HG03520 (cell line): ENCODE data around the gene AKAP7.
"Not testable (repeated sequence)": the region's sequence is repeated elsewhere in the genome, so short reads cannot be mapped to it uniquely, and the experiment has no call there.

Source experiments
- ATAC-seq: cut with Tn5 transposase; IDR thresholded peaks from one replicate; pipeline ENCODE4 v1.9.1; 2021; ENCODE audit warnings: mild to moderate bottlenecking, moderate library complexity; ENCODE audit not compliant: unreplicated experiment

Gene AKAP7

DNA sequence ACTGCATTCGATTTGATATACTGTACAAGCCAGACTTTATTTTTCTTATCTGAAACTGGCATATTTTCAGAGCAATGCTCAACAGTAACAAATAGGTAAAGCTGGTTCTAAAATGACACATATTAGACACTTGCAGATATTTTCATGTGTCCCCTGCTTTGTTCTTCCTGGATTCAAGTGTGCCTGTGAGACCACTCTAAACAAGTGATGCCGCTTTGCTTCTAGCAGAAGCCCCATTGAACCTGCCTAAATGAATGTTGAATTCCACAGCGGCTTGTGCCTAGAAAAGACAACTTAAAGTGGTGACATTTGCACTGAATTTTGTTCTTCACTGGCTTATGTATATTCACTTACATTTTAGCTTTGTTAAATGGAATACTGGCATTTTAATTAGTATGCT, 115.7 kb downstream of the AKAP7 start:
- no peak for ATAC-seq

DNA sequence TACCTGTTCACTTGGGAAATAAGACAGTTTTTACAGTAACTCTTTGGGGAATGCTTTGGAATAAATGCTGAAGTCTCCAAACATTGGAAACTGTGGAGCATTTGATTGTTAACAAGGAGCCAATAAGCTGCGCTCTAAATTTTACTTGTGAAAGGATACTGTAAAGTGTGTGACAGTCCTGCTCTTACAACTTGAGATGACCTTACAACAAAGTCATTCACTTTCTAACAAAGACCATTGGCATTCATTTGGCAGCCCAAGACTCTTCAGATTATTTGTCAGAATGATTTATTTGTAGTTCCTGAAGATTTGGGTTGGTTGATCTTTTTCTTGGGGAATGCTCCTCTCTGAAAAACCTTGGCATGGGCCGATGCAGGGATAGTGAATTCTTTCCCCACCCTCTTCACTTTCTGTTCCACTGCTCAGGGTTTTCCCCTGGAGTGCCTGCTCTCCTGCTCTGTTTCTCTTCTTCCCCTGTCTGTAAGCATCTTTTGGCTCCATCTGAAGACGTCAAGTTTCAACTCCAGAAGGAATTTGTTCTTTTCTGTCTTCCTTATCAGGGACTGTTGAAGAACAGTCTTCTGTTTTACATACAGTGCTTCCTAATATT, 116.4 kb downstream of the AKAP7 start:
- ATAC-seq: no peak

DNA sequence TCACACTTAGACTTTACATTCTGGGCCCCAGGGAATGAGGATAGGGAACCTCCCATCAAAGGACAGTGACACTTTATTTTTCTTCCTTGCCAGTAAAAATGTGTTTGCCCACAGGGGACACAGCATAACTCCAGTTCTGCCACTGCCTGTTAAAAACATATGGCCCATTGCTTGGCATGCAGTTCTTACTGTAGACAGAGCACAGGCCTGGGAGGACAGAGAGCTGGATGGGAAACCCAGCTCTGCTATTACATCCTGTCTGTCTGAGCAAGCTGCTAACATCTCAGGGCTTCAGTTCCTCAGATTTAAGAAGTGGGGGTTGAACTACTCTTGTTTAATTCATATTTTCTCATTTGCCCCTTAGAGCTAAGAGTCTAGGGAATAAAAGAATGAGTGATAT, 120.2 kb downstream of the AKAP7 start:
- ATAC-seq: no peak

DNA sequence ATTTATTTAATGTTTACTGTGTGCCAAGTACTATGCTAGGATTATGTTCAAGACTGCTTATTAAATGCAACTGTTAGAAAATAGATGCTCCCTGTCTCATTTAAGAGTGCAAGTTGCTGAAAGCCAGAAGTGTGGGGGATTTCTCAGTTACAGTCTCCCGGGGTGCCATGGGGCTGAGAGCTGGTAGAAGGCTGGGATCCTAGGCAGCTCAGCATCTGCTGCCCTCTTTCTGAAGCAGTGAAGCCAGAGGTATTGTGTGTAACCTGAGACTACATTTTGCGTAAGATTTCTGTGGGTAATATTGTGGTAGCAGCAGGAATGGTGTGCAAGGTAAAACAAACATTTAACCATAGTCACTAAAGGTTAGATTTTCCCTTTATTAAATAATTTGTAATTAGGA, 120.6 kb downstream of the AKAP7 start:
- no peak for ATAC-seq

DNA sequence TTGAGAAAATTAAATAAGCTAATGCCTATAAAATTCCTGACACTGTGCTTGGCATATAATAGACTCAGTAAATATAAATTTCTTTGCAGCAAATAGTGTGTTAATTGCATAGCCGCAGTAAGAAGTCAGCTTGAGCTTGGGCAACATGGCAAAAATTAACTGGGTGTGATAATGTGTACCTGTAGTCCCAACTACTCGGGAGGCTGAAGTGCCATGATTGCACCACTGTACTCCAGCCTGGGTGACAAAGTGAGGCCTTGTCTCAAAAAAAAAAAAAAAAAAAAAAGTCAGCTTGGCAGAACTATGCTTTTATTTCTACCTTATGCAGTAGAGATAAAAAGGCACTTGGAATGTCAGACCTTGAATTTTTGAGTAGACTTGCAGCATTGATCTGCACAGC, 121.8 kb downstream of the AKAP7 start:
- ATAC-seq: no peak

DNA sequence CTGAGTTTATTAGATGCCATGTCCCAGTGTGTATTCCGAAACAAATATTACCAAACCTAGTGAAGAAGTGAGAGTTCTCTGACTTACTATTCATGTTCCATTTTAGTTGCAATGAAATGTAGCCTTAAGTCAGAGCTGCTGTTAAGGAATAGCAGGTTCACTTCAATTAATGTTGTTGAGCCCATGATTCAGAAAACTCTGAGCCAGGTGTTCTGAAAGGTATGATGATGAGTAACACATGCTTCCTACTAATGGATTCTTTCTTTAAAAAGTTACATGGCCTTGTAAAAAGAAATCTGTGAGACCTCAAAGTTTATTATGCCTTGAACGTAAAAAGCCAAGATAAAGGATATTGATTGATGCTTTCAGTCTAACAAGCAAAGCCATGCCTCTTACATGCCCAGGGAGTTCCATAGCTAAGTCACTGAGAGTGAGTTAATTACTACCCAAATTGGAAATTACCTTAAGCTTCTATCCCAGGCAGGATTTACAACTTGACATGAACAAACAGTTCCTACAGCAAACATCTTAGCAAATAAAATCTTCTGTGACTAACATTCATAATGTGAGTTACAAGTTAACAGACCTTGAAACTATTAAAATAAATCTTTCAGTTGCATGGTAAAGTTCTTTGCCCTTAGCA, 122.9 kb downstream of the AKAP7 start:
- no peak for ATAC-seq

DNA sequence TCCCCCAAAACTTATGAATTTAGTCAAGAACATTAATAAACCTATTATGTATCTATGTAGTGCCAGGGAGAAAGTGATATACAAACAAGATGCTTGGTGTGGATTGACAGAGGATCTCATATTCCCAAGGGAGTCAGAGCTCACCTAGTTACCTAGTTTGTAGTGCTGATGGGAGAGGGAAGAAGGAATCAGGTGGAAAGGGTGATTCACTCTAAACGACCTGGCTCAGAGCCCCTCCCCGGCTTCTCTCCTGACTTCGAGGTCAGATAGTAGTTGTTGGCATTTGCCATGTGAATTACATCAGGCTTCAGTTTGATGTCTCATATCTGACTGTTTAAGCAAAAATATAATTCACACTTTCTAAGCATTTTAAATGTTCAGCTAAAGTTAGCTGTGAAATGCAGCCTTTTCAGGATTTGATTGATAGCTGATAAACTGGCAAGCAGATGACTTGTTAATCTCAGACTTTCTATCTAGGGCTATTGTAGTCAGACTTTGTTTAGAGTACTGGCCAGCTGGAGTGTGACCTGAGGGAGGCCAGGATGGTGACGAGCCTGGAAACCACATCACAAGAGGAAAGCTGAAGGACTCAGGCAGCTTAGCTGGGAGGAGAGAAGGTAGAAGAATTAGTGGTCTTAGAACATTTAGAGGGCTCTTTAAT, 123.7 kb downstream of the AKAP7 start:
- no peak for ATAC-seq

DNA sequence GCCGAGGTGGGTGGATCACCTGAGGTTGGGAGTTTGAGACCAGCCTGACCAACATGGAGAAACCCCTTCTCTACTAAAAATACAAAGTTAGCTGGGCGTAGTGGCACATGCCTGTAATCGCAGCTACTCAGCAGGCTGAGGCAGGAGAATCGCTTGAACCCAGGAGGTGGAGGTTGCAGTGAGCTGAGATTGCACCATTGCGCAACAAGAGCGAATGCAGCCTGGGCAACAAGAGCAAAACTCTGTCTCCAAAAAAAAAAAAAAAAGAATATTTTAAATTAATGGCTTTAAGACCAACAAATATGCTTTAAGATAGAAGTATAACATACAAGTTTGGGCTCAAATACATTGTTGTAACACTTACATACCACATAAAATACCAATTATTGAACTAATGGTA, 125.7 kb downstream of the AKAP7 start:
- not testable (repeated sequence) for ATAC-seq

DNA sequence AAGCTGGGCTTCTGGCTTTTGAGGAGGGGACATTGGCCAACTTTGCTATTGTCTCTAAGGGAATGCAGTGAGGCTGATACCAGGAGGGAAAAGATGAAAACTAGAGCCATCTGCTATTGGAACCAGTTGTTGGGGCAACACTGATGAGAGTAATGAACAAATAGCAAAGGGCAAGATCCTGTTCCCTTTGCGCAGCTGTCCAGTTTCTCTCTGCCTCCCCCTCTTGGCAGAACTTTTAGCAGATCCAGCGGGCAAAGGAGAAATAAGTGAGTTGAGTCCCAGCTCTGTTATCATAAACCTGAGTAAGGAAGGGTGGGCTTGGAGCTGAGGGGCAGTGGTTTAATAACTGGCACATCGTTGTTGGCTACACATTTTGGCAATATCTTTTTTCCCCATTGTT, 126.8 kb downstream of the AKAP7 start:
- ATAC-seq: no peak

DNA sequence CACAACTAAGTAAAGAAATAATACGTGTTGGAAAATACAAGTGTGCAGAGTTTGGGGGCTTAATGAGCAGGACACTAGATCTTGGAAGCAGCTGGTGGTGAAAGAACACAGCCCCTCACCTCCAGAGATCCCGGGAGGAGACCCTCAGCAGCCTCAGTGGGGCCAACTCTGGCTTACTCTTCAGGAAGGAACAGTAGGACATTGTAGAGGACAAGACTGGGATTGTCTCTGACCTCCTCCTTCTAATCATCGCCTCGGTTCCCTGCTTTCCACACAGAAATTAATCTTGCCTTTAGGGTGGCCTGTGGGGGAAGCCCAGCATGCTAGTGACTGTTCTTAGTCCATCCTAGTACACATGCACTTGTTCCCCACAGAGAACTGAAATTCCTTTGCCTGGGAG, 130.7 kb downstream of the AKAP7 start:
- ATAC-seq: no peak

DNA sequence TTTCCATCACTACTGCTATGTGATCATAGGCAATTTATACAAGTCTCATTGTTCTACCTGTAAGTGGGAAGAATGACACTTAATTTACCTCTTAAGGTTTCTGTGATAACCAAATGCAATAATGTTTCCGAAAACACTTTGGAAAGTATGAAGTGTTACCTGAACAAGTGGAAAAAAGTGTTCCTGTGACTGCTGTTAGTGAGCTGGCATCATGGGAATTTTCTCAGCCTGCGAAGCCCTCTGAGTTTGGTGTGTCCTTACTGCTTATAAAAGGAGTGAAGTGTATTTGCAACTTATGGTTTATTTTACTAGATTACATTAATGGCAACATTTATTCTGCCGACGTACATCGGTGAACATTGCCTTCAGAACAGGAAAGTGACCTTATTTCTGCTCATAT, 133.0 kb downstream of the AKAP7 start:
- ATAC-seq: no peak

DNA sequence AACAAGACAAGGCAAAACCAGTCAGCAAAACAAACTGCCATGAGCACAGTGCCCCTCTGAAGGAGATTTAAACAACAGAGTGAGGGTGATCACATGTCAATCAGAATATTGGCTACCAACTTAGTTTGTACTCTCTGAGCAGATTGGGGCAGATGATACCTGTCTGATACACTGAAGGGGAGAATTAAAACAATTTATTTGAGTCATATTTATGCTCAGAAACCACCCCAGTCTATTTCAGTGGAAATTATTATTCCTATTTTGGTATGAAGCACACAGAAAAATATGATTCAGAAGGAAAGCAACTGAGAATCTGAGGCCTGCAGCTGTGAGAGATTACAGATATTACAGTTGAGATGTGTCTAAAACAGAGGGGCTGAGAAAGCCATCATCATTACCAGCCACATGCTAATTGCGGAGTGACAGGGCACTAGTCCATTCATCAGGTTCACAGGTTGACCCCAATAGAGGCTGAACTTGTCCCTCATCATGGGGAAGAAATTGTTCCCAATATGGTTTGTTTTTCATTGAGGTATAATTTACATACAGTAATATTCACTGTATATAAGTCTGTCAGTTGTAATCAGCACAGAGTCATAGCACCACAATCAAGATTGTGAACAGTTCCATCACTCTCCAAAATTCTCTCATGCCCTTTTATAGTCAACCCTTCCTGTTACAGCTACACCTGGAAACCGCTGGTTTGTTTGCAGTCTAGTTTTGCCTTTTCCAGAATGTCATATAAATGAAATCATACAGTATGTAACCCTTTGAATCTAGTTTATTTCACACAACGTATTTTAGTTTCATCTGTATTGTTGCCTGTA, 134.5 kb downstream of the AKAP7 start:
- no peak for ATAC-seq

DNA sequence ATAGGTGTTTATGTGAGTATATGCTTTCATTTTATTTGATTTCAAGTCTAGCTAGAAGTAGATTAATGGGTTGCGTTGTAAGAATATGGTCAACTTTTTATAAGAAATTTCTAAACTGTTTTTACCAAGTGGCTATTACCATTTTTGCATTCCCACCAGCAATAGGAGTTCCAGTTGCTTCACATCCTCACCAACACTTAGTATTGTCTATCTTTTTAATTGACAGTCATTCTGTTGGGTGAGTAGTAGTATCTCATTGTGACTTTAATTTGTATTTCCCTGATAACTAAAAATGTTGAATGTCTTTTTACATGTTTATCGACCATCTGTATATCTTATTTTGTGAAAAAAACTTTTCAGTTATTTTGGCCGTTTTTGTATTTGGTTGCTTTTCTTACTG, 135.3 kb downstream of the AKAP7 start:
- ATAC-seq: no peak

DNA sequence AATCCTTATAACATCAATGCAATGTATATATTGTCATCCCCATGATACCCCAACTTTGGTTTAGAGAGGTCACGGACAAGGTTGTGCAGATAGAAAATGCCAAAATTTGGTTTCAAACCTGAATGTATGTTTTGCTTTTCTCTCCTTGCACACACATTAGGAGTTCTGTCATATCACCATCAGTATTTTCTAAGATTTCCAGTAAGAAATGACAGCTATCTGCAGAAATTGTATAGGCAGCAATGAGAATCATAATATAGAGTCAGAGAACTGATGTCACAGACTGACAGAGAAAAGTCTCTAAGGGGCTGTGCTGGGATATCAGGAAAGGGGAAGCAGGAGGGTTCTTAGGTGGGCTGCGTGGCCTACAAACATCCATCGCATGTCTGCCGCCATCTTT, 140.0 kb downstream of the AKAP7 start:
- ATAC-seq: no peak

DNA sequence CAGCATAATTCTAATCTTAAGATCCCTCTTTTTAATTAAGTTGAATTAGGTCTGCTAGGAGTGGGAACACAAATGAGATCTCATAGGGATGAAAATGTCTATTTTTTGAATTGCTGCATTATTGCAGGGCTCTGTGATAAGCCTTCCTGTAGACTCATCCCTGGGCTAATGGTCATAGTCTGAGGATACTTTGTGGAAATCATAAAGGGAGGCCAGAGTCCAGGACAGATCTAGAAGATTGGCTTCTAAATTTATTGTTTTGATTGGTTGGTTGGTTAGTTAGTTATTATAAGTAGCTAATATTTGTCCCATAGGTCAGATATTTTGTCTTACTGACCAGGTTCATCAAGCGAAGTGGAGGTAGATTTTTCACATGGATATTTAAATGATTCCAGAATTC, 142.3 kb downstream of the AKAP7 start:
- ATAC-seq: no peak

DNA sequence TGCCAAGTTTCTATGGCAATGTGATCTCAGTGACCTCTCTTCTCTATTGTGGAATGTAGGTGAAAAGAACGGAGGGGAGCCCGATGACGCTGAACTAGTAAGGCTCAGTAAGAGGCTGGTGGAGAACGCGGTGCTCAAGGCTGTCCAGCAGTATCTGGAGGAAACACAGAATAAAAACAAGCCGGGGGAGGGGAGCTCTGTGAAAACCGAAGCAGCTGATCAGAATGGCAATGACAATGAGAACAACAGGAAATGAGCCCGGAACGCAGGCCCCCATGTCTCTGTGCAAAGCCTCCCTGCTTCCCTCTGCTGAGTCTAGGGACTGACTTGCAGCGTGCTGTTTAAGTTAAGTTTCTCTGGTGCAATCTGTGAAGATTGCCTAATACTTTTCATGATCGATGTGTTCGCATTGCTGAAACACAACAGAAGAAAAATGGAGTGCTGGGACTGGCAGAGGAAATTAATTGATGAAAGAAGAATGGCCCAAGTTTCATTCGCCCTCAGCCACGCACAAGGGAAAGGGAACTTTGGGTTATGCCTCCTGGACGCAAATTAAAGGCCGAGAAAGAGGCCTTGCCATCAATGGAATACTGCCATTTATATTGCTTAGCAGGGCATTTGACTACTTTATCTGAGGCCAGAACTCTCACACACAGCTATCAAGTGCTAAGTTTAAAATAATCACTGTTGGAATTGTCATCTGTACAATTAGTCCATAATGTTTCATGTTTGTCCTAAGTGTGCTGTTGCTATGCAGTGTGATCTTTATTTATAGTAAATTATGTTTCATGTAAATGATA, 146.4 kb downstream of the AKAP7 start:
- no peak for ATAC-seq

DNA sequence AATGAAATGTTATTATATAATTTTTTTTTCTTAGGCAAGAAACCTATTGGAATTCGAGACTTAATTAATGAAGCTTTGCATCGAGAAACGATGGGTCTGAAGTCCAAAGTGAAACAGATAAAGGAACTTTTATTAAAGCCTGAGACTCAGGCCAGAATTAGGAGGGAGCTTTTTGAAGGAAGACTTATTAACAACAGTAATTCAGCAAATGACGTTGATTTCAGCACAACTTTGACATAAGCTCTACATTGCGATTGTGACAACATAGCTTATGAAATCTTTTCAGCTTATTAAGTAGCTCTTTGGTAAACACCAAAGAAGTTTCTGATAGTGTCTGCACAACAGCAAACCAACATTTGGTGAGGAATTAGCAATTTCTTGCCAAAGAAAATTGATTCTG, 147.1 kb downstream of the AKAP7 start:
- ATAC-seq: no peak

DNA sequence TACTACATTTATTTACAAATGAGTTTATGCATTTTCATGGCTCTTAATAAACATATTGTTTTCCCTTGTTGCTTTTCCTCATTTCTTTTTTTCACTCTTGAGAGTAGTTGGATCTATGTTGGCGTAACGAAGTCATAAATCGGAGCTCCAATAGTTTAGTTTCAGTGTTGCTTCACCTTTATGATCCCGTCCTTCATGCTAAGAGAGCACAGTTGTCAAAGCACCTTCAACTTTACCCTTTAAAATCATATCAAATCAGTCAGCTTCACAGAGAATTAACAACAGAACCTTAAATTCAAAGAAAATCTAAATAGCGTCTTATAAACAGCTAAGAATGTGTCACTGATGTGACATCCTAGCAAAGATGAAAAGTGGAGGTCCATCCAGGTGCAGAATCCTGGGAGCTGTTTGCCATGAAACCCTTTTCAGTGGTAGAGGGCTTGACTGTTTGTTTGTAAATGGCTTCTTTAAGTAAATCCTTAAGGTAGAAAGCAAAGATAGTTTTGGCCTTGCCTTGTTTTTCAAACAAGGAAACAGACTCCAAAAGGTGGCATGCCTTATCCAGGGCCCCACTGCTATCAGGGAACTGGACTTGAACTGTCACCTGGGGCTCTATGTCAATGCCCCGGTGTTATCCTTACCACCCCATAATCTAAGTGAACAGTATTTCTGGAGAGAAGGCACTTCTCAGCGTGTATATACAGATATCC, 148.4 kb downstream of the AKAP7 start:
- ATAC-seq: no peak

DNA sequence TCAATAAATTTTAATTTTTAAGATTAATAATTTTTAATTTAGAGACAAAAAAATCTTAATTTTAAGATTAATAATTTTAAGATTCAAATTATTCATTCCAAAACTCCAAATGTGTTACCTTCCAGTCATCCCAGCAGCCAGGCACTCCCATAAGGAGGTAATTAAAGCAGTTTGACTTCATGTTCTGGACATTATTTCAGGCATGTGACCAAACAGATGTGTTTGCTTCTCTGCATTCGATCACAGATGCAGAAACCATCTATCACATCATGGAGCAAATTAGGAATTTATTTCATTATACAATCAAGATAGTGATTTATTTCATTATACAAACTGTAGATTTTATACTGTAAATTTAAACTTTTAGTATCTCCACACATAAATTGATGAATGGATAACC, 150.3 kb downstream of the AKAP7 start:
- no peak for ATAC-seq

DNA sequence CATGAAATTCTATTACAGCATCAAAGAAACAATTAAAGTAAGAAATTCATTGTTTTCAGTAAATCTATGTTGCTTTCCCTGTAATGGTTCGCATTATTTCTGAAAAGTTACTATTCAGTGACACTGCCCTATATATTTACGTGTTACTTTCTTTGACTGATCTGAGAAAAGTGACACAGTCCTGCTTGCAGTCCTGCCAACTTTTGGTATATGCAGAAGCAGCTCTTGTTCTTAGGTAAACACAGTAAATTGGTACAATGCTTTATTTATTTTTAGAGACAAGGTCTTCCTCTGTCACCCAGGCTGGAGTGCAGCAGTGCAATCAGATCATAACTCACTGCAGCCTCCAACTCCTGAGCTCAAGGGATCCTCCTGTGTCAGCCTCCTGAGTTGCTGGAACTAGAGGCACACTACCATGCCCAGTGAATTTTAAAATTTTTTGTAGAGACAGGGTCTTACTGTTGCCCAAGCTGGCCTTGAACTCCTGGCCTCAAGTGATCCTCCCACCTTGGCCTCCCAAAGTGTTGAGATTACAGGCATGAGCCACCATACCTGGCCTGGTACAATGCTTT, 151.3 kb downstream of the AKAP7 start:
- no peak for ATAC-seq
